ENCODE measurements around the gene SPOCK1.

- TF ChIP-seq POLR2A (IDR thresholded peaks at IDR 0.05) = no peak
- no peak for TF ChIP-seq CTCF (IDR thresholded peaks at IDR 0.05)
Measured at GRCh38 chr5:137263371-137264005, 235.6 kb downstream of the SPOCK1 start.

All from Peyer's patch (tissue), 4 donors.